Adipocyte (in vitro differentiated cells): ENCODE measurements around the gene MYO6.

Source experiments
- DNase-seq: peaks from one replicate; pipeline ENCODE4 v3.0.0-alpha.2; 2015; ENCODE audit warnings: low read depth
- H3K27me3 ChIP-seq: replicated peaks from 2 replicates; pipeline ENCODE4 v1.7.0; 2013; ENCODE audit warnings: mild to moderate bottlenecking, low read length, moderate library complexity; ENCODE audit not compliant: control insufficient read depth, insufficient read depth
- H3K36me3 ChIP-seq: 2 replicates; pipeline ENCODE4 v1.7.0; 2013; ENCODE audit warnings: low read length, mild to moderate bottlenecking, moderate library complexity; ENCODE audit not compliant: control insufficient read depth, insufficient read depth, severe bottlenecking
- H3K4me1 ChIP-seq: 2 replicates; pipeline ENCODE4 v1.7.0; 2013; ENCODE audit warnings: mild to moderate bottlenecking, low read length, moderate library complexity; ENCODE audit not compliant: control insufficient read depth, insufficient read depth
- H3K4me3 ChIP-seq: 2 replicates; pipeline ENCODE4 v1.7.0; 2013; ENCODE audit warnings: mild to moderate bottlenecking, low read length, moderate library complexity
- H3K9ac ChIP-seq: 2 replicates; pipeline ENCODE4 v1.7.0; 2013; ENCODE audit warnings: mild to moderate bottlenecking, low read length, moderate library complexity
- H3K9me3 ChIP-seq: 2 replicates; pipeline ENCODE4 v1.7.0; 2013; ENCODE audit warnings: mild to moderate bottlenecking, low read length, moderate library complexity; ENCODE audit not compliant: control insufficient read depth

MYO6 gene

DNA sequence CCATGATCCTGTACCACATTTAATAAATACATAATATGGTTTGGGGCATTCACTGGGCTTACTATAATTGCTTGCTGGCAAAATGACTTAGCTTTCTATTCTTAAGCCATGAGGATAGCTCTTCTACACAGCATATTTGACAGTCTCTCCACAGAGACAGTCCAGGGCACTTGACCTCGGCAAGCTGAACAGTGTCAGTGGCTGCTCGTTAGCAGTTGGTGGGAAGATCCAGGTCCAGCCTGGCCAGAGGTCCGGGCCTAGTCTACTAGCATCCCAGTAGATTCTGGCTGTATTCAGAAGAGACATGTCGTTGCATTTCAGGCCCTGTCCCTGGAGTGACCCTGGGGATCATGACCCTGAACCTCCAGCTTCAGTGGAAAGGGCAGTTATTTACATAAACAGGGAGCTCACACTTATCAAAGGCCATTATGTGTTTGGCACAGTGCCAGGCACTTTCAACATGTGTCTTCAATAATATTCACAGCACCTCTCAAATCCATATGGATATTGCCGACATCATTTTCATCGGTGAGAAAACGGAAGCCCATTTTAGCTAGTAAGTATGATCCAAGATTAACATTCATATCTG is 184.4 kb downstream of the MYO6 start:
- Histone ChIP-seq H3K4me3 (no peak overlapping the region), H3K4me1 (peaks cover 15% of the 10 kb centered on the region), H3K9ac (no peak overlapping the region), H3K27me3 (peaks cover 13% of the 10 kb centered on the region), H3K36me3 (no peaks in the 10 kb centered on the region), H3K9me3 (no peaks in the 10 kb centered on the region)
- DNase-seq, result no peak

DNA sequence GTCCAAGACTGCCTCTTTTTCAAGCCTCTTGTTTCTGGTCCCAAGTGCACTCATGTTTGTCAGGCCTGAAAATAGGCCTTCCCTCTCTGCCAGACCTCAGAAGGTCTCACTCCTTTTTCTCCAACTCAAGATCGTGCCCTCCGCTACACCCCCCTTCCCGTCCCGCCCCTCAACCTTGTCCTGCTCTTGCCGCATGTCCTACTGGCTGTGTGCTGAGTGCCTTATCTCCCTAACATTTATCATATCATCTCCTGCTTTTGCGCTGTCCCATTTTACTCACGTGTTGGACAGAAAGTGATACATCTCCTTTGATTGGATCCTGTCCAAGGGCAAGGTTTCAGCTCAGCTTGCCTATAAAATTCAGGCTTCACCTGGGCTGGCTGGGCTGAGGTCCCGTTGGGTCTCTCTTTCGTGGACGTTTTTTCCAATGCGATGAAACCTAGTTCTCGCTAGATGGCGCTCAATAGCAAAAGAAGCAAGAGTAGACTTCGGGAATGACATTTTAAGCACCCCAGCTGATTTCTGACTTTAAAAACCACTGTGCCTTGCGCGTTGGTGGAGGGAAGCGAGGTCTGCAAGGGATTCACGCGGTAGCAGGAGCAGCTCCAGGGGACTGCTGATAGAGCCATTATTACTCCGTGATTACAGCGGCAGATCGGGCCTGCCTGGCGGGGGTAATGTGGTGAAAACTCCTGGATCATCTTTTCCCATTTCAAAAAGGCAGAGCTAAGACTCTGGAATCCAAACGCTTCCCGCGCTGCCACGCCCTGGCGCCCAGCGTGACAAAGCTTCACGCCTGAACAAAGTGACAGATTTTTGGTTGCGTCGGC is 185.8 kb downstream of the MYO6 start:
- peak; percentile 93 for DNase-seq

DNA sequence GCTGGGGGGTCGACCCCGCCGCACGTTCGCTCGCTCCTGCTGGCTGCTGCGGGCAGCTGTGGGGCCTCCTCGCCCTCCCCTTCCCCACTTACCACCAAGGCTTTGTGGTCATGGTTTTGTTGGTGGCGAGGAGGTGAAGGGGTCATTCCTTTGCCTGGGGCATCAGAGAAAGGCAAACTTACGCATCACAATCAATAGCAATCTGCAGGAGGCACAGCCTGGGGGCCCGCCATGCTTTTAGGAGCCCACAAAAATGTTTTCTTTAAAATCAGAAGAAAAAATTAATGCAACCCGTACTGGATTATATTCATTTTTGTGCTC is 186.4 kb downstream of the MYO6 start:
- peaks cover 13% of the 10 kb centered on the region for H3K27me3 ChIP-seq
- H3K9ac ChIP-seq, result peak overlapping the region; percentile 65
- peaks cover 15% of the 10 kb centered on the region for H3K4me1 ChIP-seq
- H3K36me3 ChIP-seq, result no peaks in the 10 kb centered on the region
- no peak for DNase-seq
- peak overlapping the region; percentile 77 for H3K4me3 ChIP-seq
- no peaks in the 10 kb centered on the region for H3K9me3 ChIP-seq

More for the DNA sequence above, 185.8 kb downstream of the MYO6 start:
- H3K4me3 ChIP-seq, result peak overlapping the region; percentile 77
- peaks cover 15% of the 10 kb centered on the region for H3K4me1 ChIP-seq
- H3K27me3 ChIP-seq, result peaks cover 13% of the 10 kb centered on the region
- H3K36me3 ChIP-seq, result no peaks in the 10 kb centered on the region
- H3K9ac ChIP-seq, result peak overlapping the region; percentile 65
- H3K9me3 ChIP-seq, result no peaks in the 10 kb centered on the region

GRCh38 chr6:75936682-75937081 is 187.6 kb downstream of the MYO6 start:
- Histone ChIP-seq H3K36me3 (no peaks in the 10 kb centered on the region), H3K27me3 (peaks cover 13% of the 10 kb centered on the region), H3K9me3 (no peaks in the 10 kb centered on the region), H3K9ac (no peak overlapping the region), H3K4me1 (peaks cover 6% of the 10 kb centered on the region), H3K4me3 (no peak overlapping the region)
- DNase-seq, result no peak

DNA sequence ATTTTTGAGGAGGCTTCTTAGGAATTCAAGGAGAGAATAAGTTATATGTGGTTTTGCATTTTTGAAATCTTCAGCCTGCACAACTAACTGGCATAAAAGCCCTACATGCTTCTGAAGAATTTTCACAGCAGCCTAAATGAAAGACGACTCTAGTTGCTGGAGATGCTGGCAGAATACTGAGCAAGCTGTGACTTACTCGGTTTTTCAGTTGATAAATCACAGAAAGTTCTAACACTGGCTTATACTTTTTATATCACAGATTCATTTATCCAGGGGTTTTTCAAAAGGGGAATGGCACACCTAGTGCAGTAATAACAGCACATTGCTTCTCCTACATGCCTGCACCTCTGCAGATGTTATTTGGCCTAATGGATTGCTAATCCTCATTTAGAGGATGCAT is 188.8 kb downstream of the MYO6 start:
- peaks cover 6% of the 10 kb centered on the region for H3K4me1 ChIP-seq
- H3K9ac ChIP-seq, result no peak overlapping the region
- H3K4me3 ChIP-seq, result no peak overlapping the region
- no peak for DNase-seq
- H3K36me3 ChIP-seq, result no peaks in the 10 kb centered on the region
- peaks cover 13% of the 10 kb centered on the region for H3K27me3 ChIP-seq
- H3K9me3 ChIP-seq, result no peaks in the 10 kb centered on the region

- H3K36me3 ChIP-seq, result no peaks in the 10 kb centered on the region
- no peaks in the 10 kb centered on the region for H3K9me3 ChIP-seq
- H3K27me3 ChIP-seq, result peaks cover 11% of the 10 kb centered on the region
- no peak for DNase-seq
- H3K4me1 ChIP-seq, result no peaks in the 10 kb centered on the region
- no peak overlapping the region for H3K4me3 ChIP-seq
- no peak overlapping the region for H3K9ac ChIP-seq
Measured at GRCh38 chr6:75940564-75940963, 191.5 kb downstream of the MYO6 start.

- Histone ChIP-seq H3K4me1 (no peaks in the 10 kb centered on the region), H3K4me3 (no peak overlapping the region), H3K9me3 (no peaks in the 10 kb centered on the region), H3K9ac (no peak overlapping the region), H3K36me3 (no peaks in the 10 kb centered on the region), H3K27me3 (peaks cover 13% of the 10 kb centered on the region)
- DNase-seq, result no peak
Measured at GRCh38 chr6:75941509-75941908, 192.5 kb downstream of the MYO6 start.

- no peak overlapping the region for H3K4me3 ChIP-seq
- no peak for DNase-seq
- H3K9ac ChIP-seq, result no peak overlapping the region
- no peaks in the 10 kb centered on the region for H3K4me1 ChIP-seq
- H3K27me3 ChIP-seq, result peaks cover 8% of the 10 kb centered on the region
- no peaks in the 10 kb centered on the region for H3K9me3 ChIP-seq
- no peaks in the 10 kb centered on the region for H3K36me3 ChIP-seq
Measured at GRCh38 chr6:75943381-75943780, 194.3 kb downstream of the MYO6 start.

- Histone ChIP-seq H3K36me3 (no peaks in the 10 kb centered on the region), H3K27me3 (peaks cover 13% of the 10 kb centered on the region), H3K4me3 (no peak overlapping the region), H3K4me1 (no peaks in the 10 kb centered on the region), H3K9ac (no peak overlapping the region), H3K9me3 (no peaks in the 10 kb centered on the region)
- DNase-seq, result no peak
Measured at GRCh38 chr6:75946146-75946831, 197.2 kb downstream of the MYO6 start.

GRCh38 chr6:75947935-75948334 is 198.9 kb downstream of the MYO6 start:
- Histone ChIP-seq H3K9ac (no peak overlapping the region), H3K36me3 (no peaks in the 10 kb centered on the region), H3K9me3 (no peaks in the 10 kb centered on the region), H3K4me1 (peaks cover 5% of the 10 kb centered on the region), H3K27me3 (peaks cover 13% of the 10 kb centered on the region), H3K4me3 (no peak overlapping the region)
- no peak for DNase-seq

- no peaks in the 10 kb centered on the region for H3K36me3 ChIP-seq
- no peak overlapping the region for H3K9ac ChIP-seq
- H3K4me3 ChIP-seq, result peak overlapping the region; percentile 50
- peaks cover 5% of the 10 kb centered on the region for H3K4me1 ChIP-seq
- H3K27me3 ChIP-seq, result peaks cover 5% of the 10 kb centered on the region
- DNase-seq, result no peak
- H3K9me3 ChIP-seq, result no peaks in the 10 kb centered on the region
Measured at GRCh38 chr6:75952128-75952527, 203.1 kb downstream of the MYO6 start.
